GM18505 (cell line): ENCODE measurements around the gene KASH5.
"Not testable (repeated sequence)": the region's sequence is repeated elsewhere in the genome, so short reads cannot be mapped to it uniquely, and the experiment has no call there.

Experiments used
- ATAC-seq: cut with Tn5 transposase; IDR thresholded peaks from one replicate; pipeline ENCODE4 v1.9.1; 2021; ENCODE audit not compliant: unreplicated experiment
- POLR2A ChIP-seq: IDR thresholded peaks from 4 replicates; pipeline ENCODE4 v1.6.1; 2011; ENCODE audit warnings: borderline replicate concordance; ENCODE audit not compliant: insufficient read depth, insufficient read length; ENCODE audit errors: extremely low read depth

Gene KASH5

GRCh38 chr19:49445997-49446396 lies 57.9 kb downstream of the KASH5 start:
- TF ChIP-seq POLR2A: no peak

DNA sequence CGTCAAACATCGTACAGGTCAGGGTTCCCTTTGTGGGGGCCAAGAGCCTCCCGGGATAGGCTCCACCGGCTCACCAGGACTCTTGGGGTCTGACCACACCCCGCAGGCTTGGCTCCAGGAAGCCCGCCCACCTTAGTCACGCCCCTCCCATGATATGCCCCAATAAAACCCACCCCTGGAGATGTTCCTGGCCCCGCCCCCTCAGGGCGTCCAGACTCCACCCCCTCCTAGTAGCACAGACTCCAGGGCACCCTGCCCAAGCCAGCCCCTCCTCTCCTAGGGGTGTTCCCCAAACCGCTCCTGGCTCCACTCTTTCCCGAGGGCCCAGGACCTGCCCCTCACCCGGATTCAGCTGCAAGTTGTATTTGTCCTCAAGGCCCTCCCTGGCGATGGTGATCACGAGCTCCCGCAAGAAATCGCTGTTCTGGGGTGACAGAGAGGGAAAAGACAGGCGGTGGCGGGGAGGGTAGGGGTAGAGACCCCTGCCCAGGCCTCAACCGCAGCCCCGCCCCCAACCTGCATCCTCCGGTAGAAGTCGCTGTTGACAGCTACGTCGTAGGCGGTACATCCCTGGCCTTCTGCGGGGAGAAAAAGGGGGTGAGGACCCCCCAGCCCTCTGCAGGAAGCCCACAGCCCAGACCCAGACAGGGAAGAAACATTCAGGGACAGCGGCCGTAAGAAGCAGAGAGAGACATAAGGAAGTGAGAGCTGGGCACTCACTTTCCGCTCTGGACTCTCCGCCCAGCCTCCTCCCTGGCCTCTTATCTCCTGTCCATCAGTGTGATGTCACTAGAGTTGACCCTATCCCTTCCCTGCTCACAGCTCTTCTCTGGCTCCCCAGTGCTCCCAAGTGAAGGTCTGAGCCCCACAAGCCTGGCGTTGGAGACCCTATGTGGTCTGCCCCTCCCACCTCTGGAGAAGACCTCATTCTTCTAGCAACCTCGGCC lies 59.7 kb downstream of the KASH5 start:
- TF ChIP-seq POLR2A: no peak
- ATAC-seq: no peak

More at GRCh38 chr19:49445997-49446396, 57.9 kb downstream of the KASH5 start:
- ATAC-seq: no peak

- TF ChIP-seq POLR2A: no peak
- ATAC-seq: no peak
Observed at GRCh38 chr19:49448432-49448786, 60.4 kb downstream of the KASH5 start.

- no peak for TF ChIP-seq POLR2A
- no peak for ATAC-seq
Observed at GRCh38 chr19:49450405-49450804, 62.4 kb downstream of the KASH5 start.

- ATAC-seq: peak; percentile 56
- TF ChIP-seq POLR2A: peak; percentile 70
Observed at GRCh38 chr19:49451430-49452181, 63.6 kb downstream of the KASH5 start, which contains the start of gene PIH1D1. Gene PIH1D1, minus strand, starts transcription at chr19:49451814. Its CDS starts 240 bp downstream, at chr19:49451574.

DNA sequence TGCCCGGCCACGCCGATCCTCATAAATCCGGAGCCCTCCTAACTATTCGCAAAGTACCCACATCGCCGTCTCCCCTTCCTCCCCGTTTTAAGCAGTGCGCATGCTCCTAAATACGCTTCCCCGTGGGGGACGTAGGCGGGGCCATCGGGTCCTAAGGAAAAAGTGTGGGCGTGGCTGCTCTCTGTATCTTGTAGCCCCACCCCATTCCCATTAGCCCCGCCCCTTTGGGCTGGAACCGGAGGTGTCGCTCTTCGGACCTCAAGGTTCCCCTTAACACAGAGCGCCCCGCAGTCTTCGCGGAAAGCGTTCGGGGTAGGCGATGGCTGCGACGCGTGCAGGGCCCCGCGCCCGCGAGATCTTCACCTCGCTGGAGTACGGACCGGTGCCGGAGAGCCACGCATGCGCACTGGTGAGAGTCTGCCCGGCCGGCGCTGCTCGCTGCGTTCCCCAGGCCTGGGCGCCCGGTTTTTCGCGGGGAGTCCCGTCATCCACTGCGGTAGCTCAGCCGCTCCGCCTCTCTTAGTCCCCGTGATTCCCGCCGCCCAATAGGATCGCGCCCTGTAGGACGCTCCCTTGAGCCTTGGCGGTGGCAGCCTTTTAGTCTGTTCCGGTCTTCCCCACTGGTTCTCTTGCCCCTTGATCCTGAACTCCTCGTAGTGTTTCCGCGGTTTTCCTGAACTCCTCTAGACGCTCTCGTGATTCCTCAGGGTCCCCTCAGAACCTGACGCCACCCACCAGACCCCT lies 65.1 kb downstream of the KASH5 start, which contains the start of gene ALDH16A1:
TSS of gene ALDH16A1 (plus strand) at position 213 of the 744 bp plus-strand sequence. CDS start at position 320, 107 bp downstream.
- ATAC-seq: peak; percentile 79
- TF ChIP-seq POLR2A: peak; percentile 94

GRCh38 chr19:49453757-49454240 lies 65.8 kb downstream of the KASH5 start:
- no peak for TF ChIP-seq POLR2A
- ATAC-seq: no peak

DNA sequence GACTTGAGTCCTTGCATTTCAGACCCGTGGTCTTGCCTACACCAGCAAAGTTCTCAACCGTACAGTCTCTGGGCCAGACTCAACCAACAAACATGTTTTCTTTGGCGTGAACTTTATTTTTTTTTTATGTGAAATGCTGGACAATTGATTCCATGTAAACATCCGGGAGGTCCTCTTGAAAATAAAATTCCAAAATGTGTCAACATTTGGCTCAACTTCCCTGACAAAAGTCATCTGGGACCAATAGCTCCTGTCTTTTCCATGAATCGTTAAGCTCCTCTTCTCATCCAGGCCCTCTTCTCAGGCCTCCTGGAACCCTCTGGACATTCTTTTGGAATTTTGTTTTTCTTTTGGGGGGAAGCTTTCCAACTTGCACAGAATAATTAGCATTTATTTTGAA lies 67.7 kb downstream of the KASH5 start:
- TF ChIP-seq POLR2A: no peak
- ATAC-seq: no peak

- ATAC-seq: no peak
- TF ChIP-seq POLR2A: no peak
Observed at GRCh38 chr19:49456326-49456725, 68.3 kb downstream of the KASH5 start.

- ATAC-seq: no peak
- no peak for TF ChIP-seq POLR2A
Observed at GRCh38 chr19:49458567-49458903, 70.5 kb downstream of the KASH5 start.

- TF ChIP-seq POLR2A: no peak
- no peak for ATAC-seq
Observed at GRCh38 chr19:49459388-49459787, 71.3 kb downstream of the KASH5 start.

GRCh38 chr19:49461130-49461529 lies 73.1 kb downstream of the KASH5 start:
- not testable (repeated sequence) for ATAC-seq

GRCh38 chr19:49461656-49462055 lies 73.6 kb downstream of the KASH5 start:
- no peak for TF ChIP-seq POLR2A
- no peak for ATAC-seq
